IPS DF 6.9 (cell line): ENCODE data around the gene DTD2.
"Not testable (repeated sequence)": the region's sequence is repeated elsewhere in the genome, so short reads cannot be mapped to it uniquely, and the experiment has no call there.

ENCODE experiments used
- DNase-seq: peaks from one replicate; pipeline ENCODE4 v3.0.0-alpha.2; 2013; ENCODE audit warnings: low read depth, low spot score
- H3K27ac ChIP-seq: one replicate; pipeline ENCODE4 v1.5.1; 2013; ENCODE audit warnings: low read length, control low read depth
- H3K27me3 ChIP-seq: 2 replicates; pipeline ENCODE4 v1.6.1; 2013; ENCODE audit warnings: mild to moderate bottlenecking, low read length; ENCODE audit not compliant: control insufficient read depth, insufficient read depth
- H3K36me3 ChIP-seq: 2 replicates; pipeline ENCODE4 v1.6.1; 2013; ENCODE audit warnings: low read length; ENCODE audit not compliant: control insufficient read depth, insufficient read depth
- H3K4me1 ChIP-seq: 2 replicates; pipeline ENCODE4 v1.6.1; 2013; ENCODE audit warnings: low read length; ENCODE audit not compliant: control insufficient read depth, insufficient read depth
- H3K4me3 ChIP-seq: 2 replicates; pipeline ENCODE4 v1.5.1; 2013; ENCODE audit warnings: mild to moderate bottlenecking, low read length
- H3K9me3 ChIP-seq: 2 replicates; pipeline ENCODE4 v1.6.1; 2013; ENCODE audit warnings: low read length, inconsistent platforms; ENCODE audit not compliant: control insufficient read depth, insufficient read depth
- WGBS: extraction: QIAGEN DNeasy Blood & Tissue Kit; methylation state at CpG from one replicate; pipeline ENCODE4 v1.1.7; 2013; ENCODE audit warnings: mixed read lengths, missing lambda C conversion rate; ENCODE audit not compliant: insufficient read length, insufficient coverage; 5-methylcytosine and 5-hydroxymethylcytosine counted together

The DTD2 gene

DNA sequence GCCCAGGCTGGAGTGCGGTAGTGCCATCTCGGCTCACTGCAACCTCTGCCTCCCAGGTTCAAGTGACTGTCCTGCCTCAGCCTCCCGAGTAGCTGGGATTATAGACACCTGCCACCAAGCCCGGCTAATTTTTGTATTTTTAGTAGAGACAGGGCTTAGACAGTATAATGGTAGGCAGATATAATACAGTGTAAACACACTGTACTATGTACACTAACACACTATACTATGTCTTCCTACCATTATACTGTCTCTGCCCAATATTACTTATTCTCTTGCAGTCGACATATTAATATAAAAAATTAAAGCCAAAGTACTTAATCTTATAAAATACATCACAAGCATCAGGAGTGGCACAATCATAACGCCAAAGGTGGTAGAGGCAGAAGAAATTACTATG lies 15.0 kb downstream of the DTD2 start:
- no peaks in the 10 kb centered on the region for H3K4me1 ChIP-seq
- H3K4me3 ChIP-seq, result no peak overlapping the region
- no peaks in the 10 kb centered on the region for H3K9me3 ChIP-seq
- no peak for DNase-seq
- H3K36me3 ChIP-seq, result no peaks in the 10 kb centered on the region
- H3K27ac ChIP-seq, result no peak overlapping the region
- no peaks in the 10 kb centered on the region for H3K27me3 ChIP-seq
- 100% methylated on average over 1 of the region's 6 CpGs for WGBS

DNA sequence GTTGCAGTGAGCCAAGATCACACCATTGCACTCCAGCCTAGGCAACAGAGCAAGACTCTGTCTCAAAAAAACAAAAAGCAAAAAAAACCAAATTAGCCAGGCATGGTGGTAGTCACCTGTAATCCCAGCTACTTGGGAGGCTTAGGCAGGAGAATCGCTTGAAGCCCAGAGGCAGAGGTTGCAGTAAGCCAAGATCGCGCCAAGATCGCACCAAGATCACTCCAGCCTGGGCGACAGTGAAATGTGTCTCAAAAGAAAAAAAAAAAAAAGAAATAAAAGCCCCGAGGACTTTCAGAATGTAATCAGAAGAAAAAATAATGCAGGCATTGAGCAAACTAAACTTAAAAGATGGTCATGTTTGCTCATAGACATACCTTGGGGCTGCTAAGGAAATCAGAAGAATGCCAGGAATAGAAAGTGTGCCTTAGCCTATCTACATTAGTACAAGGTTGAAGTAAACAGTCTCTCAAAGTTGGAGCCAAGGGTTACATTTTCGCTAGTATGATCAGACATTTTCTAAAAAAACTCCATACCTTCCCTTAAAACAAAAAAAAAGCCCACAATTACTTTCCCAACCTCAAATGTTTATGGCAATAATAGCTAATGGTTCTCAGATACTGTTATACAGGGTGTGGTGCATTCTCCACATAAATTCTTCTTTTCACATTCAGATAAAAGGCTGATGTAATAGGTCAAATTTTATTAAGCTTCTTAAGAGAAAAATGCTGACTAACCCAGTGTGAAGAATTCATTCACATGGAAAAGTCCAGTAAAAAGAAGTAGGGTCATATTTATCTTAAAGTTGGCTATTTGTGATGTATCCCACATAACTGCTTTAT lies 15.8 kb downstream of the DTD2 start:
- WGBS, result no CpG with 5 or more reads among the region's 7 CpGs
- H3K36me3 ChIP-seq, result no peaks in the 10 kb centered on the region
- no peak overlapping the region for H3K27ac ChIP-seq
- H3K4me1 ChIP-seq, result no peaks in the 10 kb centered on the region
- no peaks in the 10 kb centered on the region for H3K27me3 ChIP-seq
- DNase-seq, result no peak
- no peak overlapping the region for H3K4me3 ChIP-seq
- H3K9me3 ChIP-seq, result no peaks in the 10 kb centered on the region

DNA sequence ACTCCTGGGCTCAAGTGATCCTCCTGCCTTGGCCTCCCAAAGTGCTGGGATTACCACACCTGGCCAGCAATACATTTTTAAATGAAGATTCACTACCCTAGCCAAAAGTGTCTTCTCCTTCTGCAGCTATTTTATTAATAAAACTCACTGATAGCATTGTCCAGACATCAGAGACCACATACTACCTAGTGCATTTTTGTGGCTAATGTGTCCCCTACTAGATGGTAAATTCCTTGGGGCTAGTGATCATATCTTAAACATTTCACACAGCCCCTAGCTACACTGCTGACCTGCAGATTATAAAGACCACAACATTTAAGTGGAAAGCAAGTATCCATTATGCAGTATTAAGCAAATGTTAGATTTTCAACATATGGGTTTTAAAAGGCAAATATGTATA lies 17.0 kb downstream of the DTD2 start:
- H3K4me1 ChIP-seq, result no peaks in the 10 kb centered on the region
- H3K4me3 ChIP-seq, result no peak overlapping the region
- H3K27me3 ChIP-seq, result no peaks in the 10 kb centered on the region
- H3K9me3 ChIP-seq, result no peaks in the 10 kb centered on the region
- H3K27ac ChIP-seq, result no peak overlapping the region
- no peak for DNase-seq
- no peaks in the 10 kb centered on the region for H3K36me3 ChIP-seq

DNA sequence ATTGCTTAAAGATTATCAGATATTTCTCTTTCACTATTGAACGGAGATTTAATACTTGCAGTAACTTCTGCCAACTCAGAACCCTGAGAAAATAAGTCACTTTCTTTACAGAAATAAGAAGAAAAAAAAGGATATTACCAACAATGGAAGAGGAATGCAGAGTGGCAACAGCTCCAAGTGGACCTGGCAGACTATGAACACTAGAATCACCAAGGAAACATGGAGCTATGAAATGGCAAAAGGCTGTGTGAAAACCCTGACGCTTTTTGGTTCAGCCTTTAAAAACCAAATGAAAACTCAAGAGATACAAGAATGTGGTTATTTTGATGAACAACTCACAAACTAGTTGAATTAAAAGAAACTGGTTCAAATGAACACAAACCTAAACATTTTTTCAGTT lies 17.7 kb downstream of the DTD2 start:
- Histone ChIP-seq H3K36me3 (no peaks in the 10 kb centered on the region), H3K4me3 (no peak overlapping the region), H3K9me3 (no peaks in the 10 kb centered on the region), H3K27me3 (no peaks in the 10 kb centered on the region), H3K4me1 (no peaks in the 10 kb centered on the region), H3K27ac (no peak overlapping the region)
- no peak for DNase-seq
- no CpG with 5 or more reads among the region's 2 CpGs for WGBS

DNA sequence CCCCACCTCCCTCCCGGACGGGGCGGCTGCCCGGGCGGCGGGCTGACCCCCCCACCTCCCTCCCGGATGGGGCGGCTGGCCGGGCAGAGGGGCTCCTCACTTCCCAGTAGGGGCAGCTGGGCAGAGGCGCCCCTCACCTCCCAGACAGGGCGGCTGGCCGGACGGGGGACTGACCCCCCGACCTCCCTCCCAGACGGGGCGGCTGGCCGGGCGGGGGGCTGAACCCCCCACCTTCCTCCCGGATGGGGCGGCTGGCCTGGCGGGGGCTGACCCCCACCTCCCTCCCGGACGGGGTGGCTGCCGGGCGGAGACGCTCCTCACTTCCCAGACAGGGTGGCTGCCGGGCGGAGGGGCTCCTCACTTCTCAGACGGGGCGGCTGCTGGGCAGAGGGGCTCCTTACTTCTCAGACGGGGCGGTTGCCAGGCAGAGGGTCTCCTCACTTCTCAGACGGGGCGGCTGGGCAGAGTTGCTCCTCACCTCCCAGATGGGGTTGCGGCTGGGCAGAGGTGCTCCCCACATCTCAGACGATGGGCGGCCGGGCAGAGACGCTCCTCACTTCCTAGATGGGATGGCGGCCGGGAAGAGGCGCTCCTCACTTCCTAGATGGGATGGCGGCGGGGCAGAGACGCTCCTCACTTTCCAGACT lies 20.1 kb downstream of the DTD2 start:
- not testable (repeated sequence) for H3K27ac ChIP-seq, DNase-seq, H3K4me1 ChIP-seq, H3K27me3 ChIP-seq, H3K9me3 ChIP-seq, H3K36me3 ChIP-seq, H3K4me3 ChIP-seq
- WGBS, result no CpG with 5 or more reads among the region's 45 CpGs

DNA sequence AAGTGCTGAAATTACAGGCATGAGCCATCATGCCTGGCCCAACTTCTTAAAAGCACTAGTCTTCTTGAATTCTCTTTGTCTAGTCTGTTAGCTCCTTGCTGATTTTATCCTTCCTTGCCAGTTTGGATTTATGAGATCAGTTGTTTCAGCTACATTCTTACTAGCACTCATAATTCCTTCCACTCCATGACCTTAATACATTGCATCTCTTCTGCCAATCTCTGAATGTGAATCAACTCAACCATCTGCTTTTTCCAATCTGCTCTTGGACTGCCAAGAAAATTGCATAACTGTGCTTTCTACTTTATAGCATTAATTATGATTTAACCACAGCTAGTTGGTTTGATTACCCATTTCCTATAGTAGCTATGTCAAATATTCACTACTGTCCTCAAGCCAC lies 22.0 kb downstream of the DTD2 start:
- H3K36me3 ChIP-seq, result no peaks in the 10 kb centered on the region
- no peak for DNase-seq
- H3K27ac ChIP-seq, result no peak overlapping the region
- no peaks in the 10 kb centered on the region for H3K4me1 ChIP-seq
- no peaks in the 10 kb centered on the region for H3K27me3 ChIP-seq
- H3K4me3 ChIP-seq, result no peak overlapping the region
- no peaks in the 10 kb centered on the region for H3K9me3 ChIP-seq

DNA sequence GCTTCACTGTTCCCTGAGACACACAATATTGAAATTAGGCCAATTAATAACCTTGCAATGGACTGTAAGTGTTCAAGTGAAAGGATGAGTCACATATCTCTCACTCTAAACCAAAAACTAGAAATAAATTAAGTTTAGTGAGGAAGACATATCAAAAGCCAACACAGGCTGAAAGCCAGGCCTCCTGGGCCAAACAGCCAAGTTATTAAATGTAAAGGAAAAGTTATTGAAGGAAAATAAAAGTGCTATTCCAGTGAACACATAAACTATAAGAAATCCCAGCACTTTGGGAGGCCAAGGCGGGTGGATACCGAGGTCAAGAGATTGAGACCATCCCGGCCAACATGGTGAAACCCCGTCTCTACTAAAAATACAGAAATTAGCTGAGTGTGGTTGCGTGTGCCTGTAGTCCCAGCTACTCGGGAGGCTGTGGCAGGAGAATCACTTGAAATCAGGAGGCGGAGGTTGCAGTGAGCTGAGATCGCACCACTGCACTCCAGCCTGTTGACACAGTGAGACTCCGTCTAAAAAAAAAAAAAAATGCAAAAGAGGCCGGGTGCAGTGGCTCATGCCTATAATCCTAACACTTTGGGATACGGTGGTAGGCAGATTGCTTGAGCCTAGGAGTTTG lies 26.6 kb downstream of the DTD2 start:
- no CpG with 5 or more reads among the region's 11 CpGs for WGBS
- H3K4me1 ChIP-seq, result 0 out of 2 replicates have a peak, but pooled peaks cover 2% of the 10 kb centered on the region
- H3K27ac ChIP-seq, result no peak overlapping the region
- H3K27me3 ChIP-seq, result no peaks in the 10 kb centered on the region
- H3K4me3 ChIP-seq, result no peak overlapping the region
- DNase-seq, result no peak
- H3K36me3 ChIP-seq, result no peaks in the 10 kb centered on the region
- no peaks in the 10 kb centered on the region for H3K9me3 ChIP-seq

DNA sequence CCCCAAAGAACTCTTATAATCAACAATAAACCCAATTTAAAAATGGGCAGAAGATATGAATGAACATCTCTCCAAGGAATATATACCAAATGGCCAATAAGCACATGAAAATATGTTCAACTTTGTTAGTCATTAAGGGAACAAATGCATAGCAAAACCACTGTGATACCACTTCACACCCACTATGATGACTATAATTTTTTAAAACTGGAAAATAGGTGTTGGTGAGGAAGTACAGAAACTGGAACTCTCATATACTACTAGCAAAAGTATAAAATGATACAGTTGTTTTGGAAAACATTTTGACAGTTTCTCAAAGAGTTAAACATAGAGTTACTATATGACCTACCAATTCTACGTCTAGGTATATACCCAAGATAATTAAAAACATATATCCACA lies 27.5 kb downstream of the DTD2 start:
- no peaks in the 10 kb centered on the region for H3K9me3 ChIP-seq
- WGBS, result no CpG with 5 or more reads among the region's 1 CpG
- no peak overlapping the region for H3K4me3 ChIP-seq
- H3K36me3 ChIP-seq, result no peaks in the 10 kb centered on the region
- no peak for DNase-seq
- H3K27me3 ChIP-seq, result no peaks in the 10 kb centered on the region
- H3K27ac ChIP-seq, result no peak overlapping the region
- H3K4me1 ChIP-seq, result 0 out of 2 replicates have a peak, but pooled peaks cover 2% of the 10 kb centered on the region

DNA sequence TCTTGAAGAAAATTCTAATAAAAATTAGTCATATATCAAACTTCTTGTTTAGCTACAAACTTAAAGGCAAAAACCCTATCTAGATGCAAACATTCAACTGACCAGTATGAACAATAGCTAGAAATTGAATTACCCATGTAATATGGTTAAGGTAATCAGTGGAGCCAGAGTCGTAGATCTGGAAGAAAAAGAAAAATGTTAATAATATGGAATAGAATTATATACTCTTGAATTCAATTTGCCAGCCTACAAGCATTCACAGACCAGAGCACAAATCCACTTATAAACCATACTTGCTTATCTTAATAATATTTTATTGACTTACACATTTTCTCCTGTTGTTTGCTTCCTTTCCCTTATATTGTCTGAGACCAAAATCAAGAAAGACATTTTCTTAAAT lies 29.3 kb downstream of the DTD2 start:
- Histone ChIP-seq H3K4me3 (no peak overlapping the region), H3K9me3 (no peaks in the 10 kb centered on the region), H3K4me1 (0 out of 2 replicates have a peak, but pooled peaks cover 2% of the 10 kb centered on the region), H3K27me3 (no peaks in the 10 kb centered on the region), H3K27ac (no peak overlapping the region), H3K36me3 (no peaks in the 10 kb centered on the region)
- no CpG with 5 or more reads among the region's 1 CpG for WGBS
- no peak for DNase-seq

DNA sequence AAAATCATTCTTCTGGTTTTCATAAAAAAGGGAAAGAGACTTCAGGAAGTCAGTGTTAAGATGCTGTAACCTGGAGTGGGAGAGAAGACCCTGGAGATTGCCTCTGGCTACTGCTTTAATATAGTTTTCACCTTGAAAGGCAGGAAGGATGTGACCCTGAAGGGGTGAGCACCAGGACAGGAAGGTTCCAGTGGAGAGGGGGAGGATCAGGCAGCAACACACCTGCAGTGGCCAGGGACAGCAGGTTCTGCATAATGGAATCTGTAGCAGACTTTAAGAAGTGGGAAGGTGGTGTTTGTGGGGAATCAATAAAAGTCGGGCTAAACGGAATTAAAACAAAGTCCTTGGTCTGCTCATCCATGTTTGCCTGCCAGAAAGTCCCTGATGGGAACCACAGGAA lies 30.6 kb downstream of the DTD2 start:
- Histone ChIP-seq H3K4me1 (0 out of 2 replicates have a peak, but pooled peaks cover 2% of the 10 kb centered on the region), H3K27ac (no peak overlapping the region), H3K9me3 (no peaks in the 10 kb centered on the region), H3K4me3 (no peak overlapping the region), H3K27me3 (no peaks in the 10 kb centered on the region), H3K36me3 (no peaks in the 10 kb centered on the region)
- WGBS, result no CpG with 5 or more reads among the region's 2 CpGs
- DNase-seq, result no peak
